ENCODE results near the gene PPM1N.

GRCh38 chr19:45518469-45518826 lies 20.2 kb downstream of the PPM1N start:
- TF ChIP-seq POLR2A (IDR thresholded peaks at IDR 0.05; ENCODE audit: low read depth, low read length) (no peak), TAF1 (IDR thresholded peaks at IDR 0.05; ENCODE audit: borderline replicate concordance, low read depth, low read length) (no peak)

All from GM12892 (cell line).